ENCODE measurements around the gene CRYBA4.

- TF ChIP-seq POLR2A (IDR thresholded peaks at IDR 0.05) (no peak), CTCF (IDR thresholded peaks at IDR 0.05) (no peak), EP300 (IDR thresholded peaks at IDR 0.05) (no peak)
Observed at GRCh38 chr22:26656891-26657851, 35.4 kb downstream of the CRYBA4 start, which contains the start of gene MIAT.

All from tibial nerve (tissue), 4 donors.